Muscle of leg (tissue), 16 donors: ENCODE data around the gene PLEKHH1. TPM values are rescaled to one million over a fixed set of nuclear protein-coding genes. Genes with fewer than 3 reads are reported as not detected.

Experiments
- DNase-seq: peaks from one replicate; pipeline ENCODE4 v3.0.0; 2013
- H3K27ac ChIP-seq: one replicate; pipeline ENCODE4 v1.5.1; 2013; ENCODE audit warnings: mild to moderate bottlenecking, low read length, control low read depth
- H3K27me3 ChIP-seq: one replicate; pipeline ENCODE4 v1.6.1; 2013; ENCODE audit warnings: low read length; ENCODE audit not compliant: control insufficient read depth, insufficient read depth
- H3K36me3 ChIP-seq: one replicate; pipeline ENCODE4 v1.6.1; 2013; ENCODE audit warnings: low read length; ENCODE audit not compliant: control insufficient read depth, insufficient read depth
- H3K4me1 ChIP-seq: one replicate; pipeline ENCODE4 v1.6.1; 2013; ENCODE audit warnings: low read length; ENCODE audit not compliant: control insufficient read depth, insufficient read depth
- H3K4me3 ChIP-seq: one replicate; pipeline ENCODE4 v1.5.1; 2013; ENCODE audit warnings: low read length, control low read depth
- H3K9me3 ChIP-seq: replicated peaks from 2 replicates; pipeline ENCODE4 v1.6.1; 2013; ENCODE audit warnings: low read depth, low read length; ENCODE audit not compliant: control insufficient read depth
- WGBS: methylation state at CpG from one replicate; pipeline ENCODE4 v1.1.5; 2013; ENCODE audit warnings: missing lambda C conversion rate; ENCODE audit not compliant: insufficient coverage; 5-methylcytosine and 5-hydroxymethylcytosine counted together
- long read RNA-seq, 11 donors: transcript quantifications; one replicate each; lab custom pipeline, GENCODE V29; 2026
- polyA plus RNA-seq, 8 donors: library from polyadenylated mRNA; unstranded; fragments of 120-200 nt; gene quantifications; one replicate each; pipeline versions ENCODE4 v1.2.1 to v1.2.3, GENCODE V29; 2013; ENCODE audit warnings: inconsistent platforms in 1 of 8, low replicate concordance in 1 of 8; ENCODE audit not compliant: insufficient read length in 8 of 8, insufficient read depth in 1 of 8
- total RNA-seq: library from RNA; stranded (reverse); fragments of 120-200 nt; gene quantifications from one replicate; pipeline ENCODE4 v1.2.4, GENCODE V29; 2013

Gene PLEKHH1
- total RNA-seq (0.75 TPM), polyA plus RNA-seq (1 to 10 TPM in 6 of 8 donors, under 1 TPM in 2; 0.58 to 3.5 (median 1.4) TPM)
- long read RNA-seq, donor 1: 0 reads
- long read RNA-seq, donor 2: 0 reads
- long read RNA-seq, donor 3: 0 reads
- long read RNA-seq, donor 4: 0 reads
- long read RNA-seq, donor 5, partial matches to known transcripts: 0 of 13 reads
- long read RNA-seq, donor 5, other reads (novel, unspliced or antisense): 13 of 13 reads
- long read RNA-seq, donor 6: 0 reads
- long read RNA-seq, donor 7, partial matches to known transcripts: 0 of 8 reads
- long read RNA-seq, donor 7, other reads (novel, unspliced or antisense): 8 of 8 reads
- long read RNA-seq, donor 8: 0 reads
- long read RNA-seq, donor 9: 0 reads
- long read RNA-seq, donor 10: 0 reads
- long read RNA-seq, donor 11: 0 reads

DNA sequence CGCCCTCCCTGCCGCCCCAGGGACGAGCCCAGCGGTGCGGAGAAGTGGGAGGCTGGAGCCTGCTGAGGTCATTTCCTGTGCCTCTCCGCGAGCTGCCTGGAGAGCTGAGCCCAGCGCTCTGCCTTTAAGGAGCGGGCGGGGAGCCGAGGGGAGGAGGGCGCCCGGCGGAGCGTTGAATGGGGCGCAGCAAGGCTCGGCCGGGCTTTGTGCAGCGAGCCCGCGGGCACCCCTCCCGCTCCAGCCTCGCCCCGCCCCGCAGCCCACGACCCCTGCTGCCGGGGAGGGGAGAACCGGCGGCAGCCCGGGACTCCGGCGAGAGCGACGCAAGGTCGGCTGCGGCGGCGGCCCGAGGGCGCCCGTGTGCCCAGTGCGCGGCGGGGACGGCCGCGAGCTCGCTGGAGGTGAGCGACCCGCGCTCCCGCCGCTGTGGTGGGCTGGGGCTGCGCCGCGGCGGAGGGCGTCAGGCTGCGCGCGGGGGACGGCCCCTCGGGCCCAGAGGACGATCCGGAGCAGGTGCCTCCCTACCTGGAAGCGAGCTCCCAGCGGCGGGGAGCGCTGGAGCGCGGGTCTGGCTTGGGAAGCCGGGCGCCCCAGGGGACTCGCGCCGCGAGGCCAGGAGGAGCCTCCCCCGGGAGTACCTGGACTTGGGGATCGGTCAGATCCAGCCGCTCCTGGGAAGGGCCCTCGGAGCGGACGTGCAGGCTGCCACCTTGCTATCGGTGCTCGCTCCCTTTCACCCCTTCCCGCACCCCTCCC, at the start of gene PLEKHH1:
TSS of gene PLEKHH1 (plus strand) at position 293 of the 756 bp plus-strand sequence. CDS start 8,578 bp downstream, outside the sequence.
- Histone ChIP-seq H3K27me3 (peaks cover 31% of the 10 kb centered on the region), H3K4me1 (peaks cover 5% of the 10 kb centered on the region), H3K9me3 (no peaks in the 10 kb centered on the region), H3K27ac (no peak within 1 kb of the TSS), H3K4me3 (peak within 1 kb of the TSS; percentile 47), H3K36me3 (no peaks in the 10 kb centered on the region)
- under 1% methylated on average over 71 of the region's 86 CpGs for WGBS
- DNase-seq: peak; percentile 82

- Histone ChIP-seq H3K4me1 (peaks cover 20% of the 10 kb centered on the region), H3K4me3 (no peak overlapping the region), H3K27me3 (peaks cover 2% of the 10 kb centered on the region), H3K27ac (no peak overlapping the region), H3K9me3 (no peaks in the 10 kb centered on the region), H3K36me3 (no peaks in the 10 kb centered on the region)
- DNase-seq: no peak
- WGBS: 62% methylated on average over 6 of the region's 8 CpGs
Observed at GRCh38 chr14:67483579-67484285, 49.4 kb upstream of the PLEKHH1 start.

GRCh38 chr14:67485501-67486095, 47.5 kb upstream of the PLEKHH1 start:
- H3K27me3 ChIP-seq: peaks cover 2% of the 10 kb centered on the region
- H3K27ac ChIP-seq: no peak overlapping the region
- no peaks in the 10 kb centered on the region for H3K9me3 ChIP-seq
- WGBS: 0% methylated on average over 1 of the region's 4 CpGs
- peak; percentile 39 for DNase-seq
- H3K36me3 ChIP-seq: no peaks in the 10 kb centered on the region
- no peak overlapping the region for H3K4me3 ChIP-seq
- peaks cover 14% of the 10 kb centered on the region for H3K4me1 ChIP-seq

DNA sequence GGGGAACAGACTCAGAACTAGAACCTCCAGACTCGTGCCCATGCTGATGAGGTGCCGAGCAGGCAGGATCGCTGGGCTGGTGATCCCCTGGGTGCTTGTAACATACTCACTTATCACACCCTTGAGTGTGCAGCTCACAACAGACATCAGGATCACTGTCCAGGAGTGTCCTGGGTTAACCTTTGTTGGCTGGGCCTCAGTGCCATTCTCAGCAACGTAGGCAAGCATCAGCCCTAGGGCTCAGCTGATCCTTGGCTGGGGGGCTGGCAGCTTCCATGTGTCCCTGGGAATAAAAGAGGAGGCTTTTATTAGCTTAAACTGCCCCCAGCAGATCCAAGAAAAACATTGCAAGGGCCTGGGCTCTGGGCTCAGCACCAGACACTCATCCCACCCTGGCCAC, 46.2 kb upstream of the PLEKHH1 start:
- Histone ChIP-seq H3K4me3 (no peak overlapping the region), H3K4me1 (peaks cover 14% of the 10 kb centered on the region), H3K36me3 (no peaks in the 10 kb centered on the region), H3K27ac (no peak overlapping the region), H3K27me3 (peaks cover 1% of the 10 kb centered on the region), H3K9me3 (no peaks in the 10 kb centered on the region)
- no peak for DNase-seq
- WGBS: 58% methylated on average over 4 of the region's 4 CpGs

GRCh38 chr14:67487332-67487731, 45.8 kb upstream of the PLEKHH1 start:
- WGBS: 87% methylated on average over 4 of the region's 4 CpGs
- no peaks in the 10 kb centered on the region for H3K36me3 ChIP-seq
- no peak for DNase-seq
- no peak overlapping the region for H3K4me3 ChIP-seq
- peaks cover 14% of the 10 kb centered on the region for H3K4me1 ChIP-seq
- H3K27ac ChIP-seq: no peak overlapping the region
- no peaks in the 10 kb centered on the region for H3K27me3 ChIP-seq
- H3K9me3 ChIP-seq: no peaks in the 10 kb centered on the region

- DNase-seq: peak; percentile 43
Observed at GRCh38 chr14:67487937-67488893, 44.9 kb upstream of the PLEKHH1 start, which contains the start of gene TMEM229B. Gene TMEM229B (minus strand): TSS chr14:67488721. CDS start chr14:67473923, 14,798 bp downstream.

GRCh38 chr14:67490196-67490595, 42.9 kb upstream of the PLEKHH1 start:
- WGBS: 96% methylated on average over 4 of the region's 4 CpGs
- H3K27ac ChIP-seq: no peak overlapping the region
- DNase-seq: no peak
- H3K36me3 ChIP-seq: no peaks in the 10 kb centered on the region
- H3K4me1 ChIP-seq: peaks cover 9% of the 10 kb centered on the region
- peaks cover 8% of the 10 kb centered on the region for H3K9me3 ChIP-seq
- no peaks in the 10 kb centered on the region for H3K27me3 ChIP-seq
- H3K4me3 ChIP-seq: no peak overlapping the region

More at GRCh38 chr14:67487937-67488893, 44.9 kb upstream of the PLEKHH1 start, which contains the start of gene TMEM229B:
- Histone ChIP-seq H3K4me1 (peaks cover 15% of the 10 kb centered on the region), H3K27ac (peak within 1 kb of the TSS; percentile 4), H3K9me3 (peaks cover 3% of the 10 kb centered on the region), H3K4me3 (no peak within 1 kb of the TSS), H3K36me3 (no peaks in the 10 kb centered on the region), H3K27me3 (no peaks in the 10 kb centered on the region)
- 81% methylated on average over 7 of the region's 13 CpGs for WGBS

GRCh38 chr14:67491285-67491684, 41.8 kb upstream of the PLEKHH1 start:
- Histone ChIP-seq H3K4me3 (no peak overlapping the region), H3K27ac (no peak overlapping the region), H3K9me3 (peaks cover 8% of the 10 kb centered on the region), H3K4me1 (peaks cover 9% of the 10 kb centered on the region), H3K36me3 (no peaks in the 10 kb centered on the region), H3K27me3 (no peaks in the 10 kb centered on the region)
- WGBS: 86% methylated on average over 3 of the region's 3 CpGs
- DNase-seq: no peak
